ENCODE results near the gene MAP3K14. TPM values are rescaled to one million over a fixed set of nuclear protein-coding genes. Genes with fewer than 3 reads are reported as not detected.
"Not testable (repeated sequence)": the region's sequence is repeated elsewhere in the genome, so short reads cannot be mapped to it uniquely, and the experiment has no call there.

The MAP3K14 gene
- 1 to 10 TPM; 5.9 to 9.7 (median 8.3) TPM for polyA plus RNA-seq

DNA sequence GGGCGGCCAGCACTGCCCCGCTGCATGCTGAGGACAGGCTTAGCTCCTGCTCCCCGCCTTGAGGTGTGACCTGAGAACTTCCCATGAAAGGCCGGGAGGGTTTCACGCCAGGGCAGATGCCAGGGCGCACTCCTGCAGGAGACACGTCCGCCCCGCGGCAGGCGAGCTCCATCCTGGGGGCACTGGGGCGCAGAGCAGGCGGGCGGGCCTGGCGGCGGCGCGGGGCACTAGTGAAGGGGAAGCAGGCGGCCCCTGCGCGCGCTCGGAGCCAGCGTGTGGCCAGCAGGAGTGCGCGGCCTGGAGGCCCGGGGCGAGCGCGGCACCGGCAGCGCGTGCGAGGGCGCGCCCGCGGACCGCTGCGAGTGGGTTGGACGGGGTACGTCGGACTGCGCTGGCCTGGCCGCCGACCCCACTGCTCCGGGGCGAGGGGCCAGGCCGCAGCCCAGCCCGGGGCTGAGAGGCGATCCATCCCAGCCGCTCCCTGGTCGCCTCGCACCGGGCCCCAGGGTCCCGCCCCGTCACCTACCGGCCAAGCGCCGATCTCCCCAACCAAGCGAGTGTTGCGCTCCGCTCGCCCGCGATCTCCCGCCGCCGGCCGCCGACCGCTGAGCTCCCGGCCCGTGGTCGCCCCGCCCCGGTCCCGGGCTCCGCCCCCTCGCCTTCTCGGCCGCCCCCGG, at the start of gene MAP3K14:
TSS of gene MAP3K14 (minus strand) at position 587 of the 677 bp plus-strand sequence. CDS start 26,275 bp downstream, outside the sequence.
- WGBS, 3 donors: 0% methylated on average over 41 to 83 of the region's 83 CpGs

DNA sequence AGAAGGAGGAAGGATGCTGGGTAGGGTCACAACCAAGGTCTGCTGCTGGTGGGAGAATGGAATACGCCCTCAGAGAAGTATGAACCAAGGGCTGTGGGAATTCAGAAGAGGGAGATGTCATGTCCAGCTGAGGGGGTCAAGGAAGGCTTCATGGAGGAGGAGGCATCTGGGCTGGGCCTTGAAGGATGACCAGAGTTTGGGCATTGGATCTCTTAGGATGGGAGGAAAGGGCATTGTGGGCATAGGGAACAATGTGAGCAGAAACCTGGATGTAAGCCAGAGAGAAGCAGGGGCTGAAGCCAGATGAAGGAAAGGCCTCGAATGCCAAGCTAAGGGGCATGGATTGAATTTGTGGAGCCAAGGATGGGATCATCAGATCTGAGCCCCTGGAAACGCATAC, 49.2 kb upstream of the MAP3K14 start:
- H3K27ac ChIP-seq (ENCODE audit: low read depth, low read length): no peak overlapping the region
- WGBS, 3 donors: 78 to 94% (median 93%) methylated on average over 3 of the region's 3 CpGs

More for the DNA sequence above, at the start of gene MAP3K14:
- peak within 1 kb of the TSS; percentile 95 for H3K27ac ChIP-seq (ENCODE audit: low read depth, low read length)

DNA sequence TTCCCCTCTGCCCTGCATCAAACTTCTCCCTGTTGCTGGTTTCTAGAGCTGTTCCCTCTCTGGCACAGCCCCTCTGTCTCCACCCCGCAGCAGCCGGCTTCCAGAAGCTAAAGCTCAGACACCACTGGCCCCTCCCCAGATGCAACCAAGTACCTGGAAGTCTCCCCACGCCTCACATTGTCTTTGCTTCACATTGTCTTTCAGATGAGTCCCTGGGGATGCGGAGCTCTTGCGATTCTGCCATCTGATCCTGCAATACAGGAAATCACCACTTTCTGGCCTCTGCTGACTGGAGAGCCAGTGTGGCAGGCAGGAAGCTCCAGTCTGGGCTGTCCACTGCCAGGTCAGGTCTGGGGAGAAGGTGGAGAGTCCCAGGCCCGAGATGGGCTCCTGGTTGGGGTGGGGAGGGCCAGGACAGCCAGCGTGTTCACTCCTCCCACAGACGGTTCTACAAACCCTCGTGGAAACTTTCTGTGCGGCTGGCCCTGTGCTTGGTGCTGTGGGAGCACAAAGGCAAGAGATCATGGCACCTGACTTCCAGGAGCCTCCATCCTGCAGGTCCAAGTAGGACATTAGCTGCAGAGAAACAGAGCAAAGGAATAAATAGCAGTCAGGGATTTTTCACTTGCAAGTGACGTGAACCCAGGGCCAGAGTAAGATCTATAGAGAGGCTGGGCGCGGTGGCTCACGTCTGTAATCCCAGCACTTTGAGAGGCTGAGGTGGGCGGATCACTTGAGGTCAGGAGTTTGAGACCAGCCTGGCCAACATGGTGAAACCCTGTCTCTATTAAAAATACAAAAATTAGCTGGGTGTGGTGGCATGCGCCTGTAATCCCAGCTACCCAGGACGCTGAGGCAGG, 47.9 kb upstream of the MAP3K14 start:
- no peak overlapping the region for H3K27ac ChIP-seq (ENCODE audit: low read depth, low read length)
- WGBS, 3 donors: 63 to 70% (median 68%) methylated on average over 17 of the region's 17 CpGs

DNA sequence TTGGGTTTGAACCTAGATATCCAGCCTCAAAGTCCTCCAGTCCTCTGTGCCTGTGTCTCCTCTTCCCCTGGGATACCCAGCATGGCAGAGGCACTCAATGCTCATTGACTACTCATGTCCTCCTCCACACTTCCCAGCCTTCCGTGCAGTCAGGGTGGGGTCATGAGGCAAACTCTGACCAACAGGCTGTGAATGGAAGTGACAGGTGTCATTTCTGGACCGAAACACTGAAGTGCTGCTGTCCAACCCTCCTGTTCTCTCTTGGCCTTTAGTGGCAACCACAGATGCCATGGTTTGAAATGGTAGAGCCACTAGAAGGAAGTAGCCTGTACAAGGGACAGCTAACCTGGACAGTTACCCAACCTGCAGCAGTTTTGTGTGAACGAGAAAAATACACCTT, 46.7 kb upstream of the MAP3K14 start:
- H3K27ac ChIP-seq (ENCODE audit: low read depth, low read length): no peak overlapping the region
- 77 to 91% (median 82%) methylated on average over 3 of the region's 3 CpGs for WGBS, 3 donors

DNA sequence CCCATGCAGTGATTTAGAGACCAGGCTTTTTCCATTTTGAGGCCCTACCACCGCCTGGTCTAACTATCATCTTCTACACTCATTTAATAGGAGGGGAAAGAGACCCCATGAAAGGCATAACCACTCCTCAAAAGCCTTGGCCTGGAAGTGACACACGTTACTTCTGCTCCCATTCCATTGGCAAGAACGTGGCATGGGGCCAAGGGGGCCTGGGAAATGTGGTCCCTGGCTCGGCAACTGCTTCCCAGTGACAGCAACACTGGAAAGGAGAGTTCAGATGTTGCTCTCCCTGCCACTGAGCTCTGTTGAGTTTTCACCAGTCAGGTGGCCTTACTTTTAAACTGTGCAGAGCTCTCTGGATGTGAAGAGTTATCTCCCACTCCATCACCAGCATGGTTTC, 45.2 kb upstream of the MAP3K14 start:
- no peak overlapping the region for H3K27ac ChIP-seq (ENCODE audit: low read depth, low read length)
- WGBS, 3 donors: 73 to 81% (median 77%) methylated on average over 4 of the region's 4 CpGs

DNA sequence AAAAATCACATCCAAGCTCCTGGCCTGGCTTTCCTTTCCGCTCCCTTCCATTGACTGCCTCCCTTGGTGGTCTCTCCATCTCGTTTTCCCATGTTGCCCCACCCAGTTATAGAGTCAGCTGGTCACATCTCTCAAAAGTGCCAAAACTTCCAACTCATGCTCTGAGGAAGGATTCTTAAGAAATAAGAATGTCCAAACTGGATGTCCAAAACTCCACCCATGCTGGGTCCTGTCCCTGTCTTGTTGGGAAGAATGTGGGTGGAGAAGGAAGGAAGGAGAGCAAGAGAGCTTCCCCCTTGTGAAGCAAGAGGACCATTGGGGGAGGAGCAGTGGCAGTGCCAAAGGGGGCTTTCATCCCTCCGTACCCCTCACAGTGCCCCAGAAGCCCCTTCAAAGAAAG, 44.6 kb upstream of the MAP3K14 start:
- 79 to 86% (median 85%) methylated on average over 3 of the region's 3 CpGs for WGBS, 3 donors
- no peak overlapping the region for H3K27ac ChIP-seq (ENCODE audit: low read depth, low read length)

DNA sequence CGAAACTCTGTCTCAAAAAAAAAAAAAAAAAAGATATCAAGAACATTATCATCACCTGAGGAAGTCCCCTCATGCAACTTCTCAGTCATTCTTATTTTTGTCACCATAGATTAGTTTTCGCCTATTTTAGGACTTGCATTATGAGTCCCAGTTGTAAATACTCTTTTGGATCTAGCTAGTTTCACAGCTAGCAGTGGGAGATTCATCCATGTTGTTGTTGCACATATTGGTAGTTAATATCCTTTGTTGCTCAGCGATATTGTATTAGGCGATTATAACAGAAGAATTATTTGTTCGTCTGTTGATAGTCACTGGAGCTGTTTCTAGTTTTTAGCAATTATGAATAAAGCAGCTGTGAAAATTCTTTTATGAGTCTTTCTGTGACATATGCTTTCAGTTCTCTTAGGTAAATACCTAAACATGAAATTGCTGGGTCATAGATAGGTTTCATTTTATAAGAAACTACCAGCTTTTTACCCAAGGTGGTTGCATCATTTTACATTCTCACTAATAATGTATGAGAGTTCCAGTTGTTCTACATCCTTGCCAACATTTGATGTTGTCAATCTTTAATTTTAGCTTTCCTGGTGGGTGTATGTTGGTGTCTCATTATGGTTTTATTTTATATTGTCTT, 40.7 kb upstream of the MAP3K14 start:
- 95 to 97% (median 97%) methylated on average over 5 of the region's 5 CpGs for WGBS, 3 donors
- no peak overlapping the region for H3K27ac ChIP-seq (ENCODE audit: low read depth, low read length)

DNA sequence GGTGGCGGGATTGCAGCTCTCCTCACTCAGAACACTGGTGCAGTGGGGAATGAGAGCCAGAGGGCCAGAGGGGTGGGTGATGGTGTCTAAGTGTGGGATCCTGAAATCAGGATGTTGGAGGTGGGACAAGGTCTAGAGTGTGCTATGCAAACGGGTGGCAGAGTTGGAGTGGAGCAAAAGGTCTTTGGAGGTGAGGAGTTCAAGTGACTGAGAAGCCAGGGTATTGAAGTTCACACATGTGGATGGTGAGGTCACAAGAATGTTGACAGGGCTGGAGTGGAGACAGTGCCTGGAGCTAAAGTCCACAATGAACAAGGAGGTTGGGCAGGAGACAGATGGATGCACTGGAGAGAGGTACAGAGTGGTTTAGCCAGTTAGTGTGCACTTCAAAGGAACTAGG, 38.3 kb upstream of the MAP3K14 start:
- 59 to 75% (median 73%) methylated on average over 2 of the region's 2 CpGs for WGBS, 3 donors
- no peak overlapping the region for H3K27ac ChIP-seq (ENCODE audit: low read depth, low read length)

DNA sequence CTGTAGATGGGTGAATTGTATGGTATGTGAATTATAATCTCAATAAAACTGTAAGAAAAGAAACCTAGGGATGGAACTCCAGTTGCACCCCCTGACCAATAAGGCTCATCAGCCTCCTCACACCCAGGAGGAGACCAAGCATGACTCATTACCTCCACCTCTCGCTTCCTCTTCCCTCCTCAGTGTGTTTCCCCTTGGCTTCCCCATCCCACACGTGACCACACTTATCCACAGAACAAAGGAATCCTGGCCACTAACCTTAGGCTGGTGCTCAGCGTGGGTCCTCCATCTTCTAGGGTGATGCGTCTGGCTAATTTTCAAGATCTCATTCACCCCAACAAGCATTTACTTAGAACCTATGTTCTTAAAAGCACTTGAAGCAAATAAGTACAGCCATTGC, 36.2 kb upstream of the MAP3K14 start:
- no peak overlapping the region for H3K27ac ChIP-seq (ENCODE audit: low read depth, low read length)

DNA sequence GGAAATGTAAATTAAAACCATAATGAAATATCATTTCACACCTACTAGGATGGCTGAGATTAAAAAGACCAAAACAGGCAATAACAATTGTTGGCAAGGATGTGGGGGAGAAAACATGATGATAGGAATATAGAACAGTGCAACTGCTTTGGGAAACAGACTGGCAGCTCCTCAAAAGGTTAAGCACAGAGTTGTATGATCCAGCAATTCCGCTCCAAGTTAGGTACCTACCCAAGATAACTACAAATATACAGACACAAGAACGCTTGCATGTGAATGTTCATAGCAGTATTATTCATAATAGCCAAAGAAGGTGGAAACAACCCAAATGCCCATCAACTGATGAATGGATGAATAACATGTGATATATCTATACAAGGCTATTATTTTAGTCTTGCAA, 35.0 kb upstream of the MAP3K14 start:
- H3K27ac ChIP-seq (ENCODE audit: low read depth, low read length): no peak overlapping the region
- WGBS, 3 donors: 94 to 98% (median 96%) methylated on average over 2 of the region's 2 CpGs

More for the DNA sequence above, 36.2 kb upstream of the MAP3K14 start:
- WGBS, 3 donors: 56 to 85% (median 67%) methylated on average over 4 of the region's 4 CpGs

DNA sequence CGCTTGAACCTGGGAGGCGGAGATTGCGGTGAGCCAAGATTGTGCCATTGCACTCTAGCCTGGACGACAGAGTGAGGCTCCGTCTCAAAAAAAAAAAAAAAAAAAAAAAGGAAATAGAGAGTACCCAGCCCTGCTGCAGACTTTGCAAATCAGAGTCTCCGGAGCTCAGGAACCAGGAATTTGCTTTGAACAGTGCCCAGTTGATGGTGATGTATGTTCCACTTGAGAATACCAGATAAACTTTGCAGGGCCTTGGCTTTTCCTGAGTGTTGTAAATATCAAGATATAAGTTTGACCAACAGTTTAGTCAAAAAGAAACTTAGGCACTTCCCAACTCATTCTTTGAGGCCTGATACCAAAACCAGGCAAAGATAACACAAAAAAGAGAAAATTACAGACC, 30.6 kb upstream of the MAP3K14 start:
- no peak overlapping the region for H3K27ac ChIP-seq (ENCODE audit: low read depth, low read length)
- WGBS, 3 donors: 63 to 90% (median 72%) methylated on average over 6 of the region's 6 CpGs

DNA sequence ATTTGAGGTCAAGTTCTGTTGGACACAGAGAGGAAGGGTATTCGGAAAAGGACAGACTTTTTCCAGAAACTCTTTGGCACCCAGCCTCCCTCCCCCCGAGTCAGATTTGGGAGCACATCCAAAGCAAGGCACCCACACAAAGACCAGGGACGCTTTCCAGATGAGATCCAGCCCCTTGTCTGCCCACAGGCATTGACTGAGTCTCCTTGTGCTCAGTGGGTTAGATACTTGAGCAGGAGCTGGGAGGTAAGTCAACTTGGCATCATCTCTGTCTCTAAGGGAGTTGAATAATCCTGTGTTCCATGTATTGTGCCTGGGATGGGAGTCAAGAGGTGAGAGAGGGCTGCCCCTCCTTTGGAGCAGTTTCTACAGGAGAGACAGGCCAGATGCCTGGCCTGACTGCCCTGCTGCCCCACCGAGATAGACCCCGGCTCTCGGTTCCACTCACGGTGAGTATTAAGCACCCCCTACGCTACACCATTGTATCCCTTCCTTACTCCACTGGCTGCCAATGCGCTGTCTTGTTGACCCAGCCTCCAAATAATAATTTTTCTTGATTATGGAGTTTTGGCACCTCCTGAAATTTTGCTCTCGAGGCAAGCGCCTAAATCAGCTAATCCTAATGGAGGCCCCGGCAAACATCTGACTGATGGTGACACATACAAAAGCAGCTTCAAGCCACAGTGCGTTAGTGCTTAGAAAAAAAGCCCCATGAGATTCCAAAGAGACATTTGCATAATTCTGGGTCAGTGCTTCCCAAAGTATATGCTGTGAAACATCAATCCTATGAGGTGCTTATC, 29.6 kb upstream of the MAP3K14 start:
- H3K27ac ChIP-seq (ENCODE audit: low read depth, low read length): no peak overlapping the region
- 61 to 81% (median 71%) methylated on average over 13 of the region's 13 CpGs for WGBS, 3 donors

DNA sequence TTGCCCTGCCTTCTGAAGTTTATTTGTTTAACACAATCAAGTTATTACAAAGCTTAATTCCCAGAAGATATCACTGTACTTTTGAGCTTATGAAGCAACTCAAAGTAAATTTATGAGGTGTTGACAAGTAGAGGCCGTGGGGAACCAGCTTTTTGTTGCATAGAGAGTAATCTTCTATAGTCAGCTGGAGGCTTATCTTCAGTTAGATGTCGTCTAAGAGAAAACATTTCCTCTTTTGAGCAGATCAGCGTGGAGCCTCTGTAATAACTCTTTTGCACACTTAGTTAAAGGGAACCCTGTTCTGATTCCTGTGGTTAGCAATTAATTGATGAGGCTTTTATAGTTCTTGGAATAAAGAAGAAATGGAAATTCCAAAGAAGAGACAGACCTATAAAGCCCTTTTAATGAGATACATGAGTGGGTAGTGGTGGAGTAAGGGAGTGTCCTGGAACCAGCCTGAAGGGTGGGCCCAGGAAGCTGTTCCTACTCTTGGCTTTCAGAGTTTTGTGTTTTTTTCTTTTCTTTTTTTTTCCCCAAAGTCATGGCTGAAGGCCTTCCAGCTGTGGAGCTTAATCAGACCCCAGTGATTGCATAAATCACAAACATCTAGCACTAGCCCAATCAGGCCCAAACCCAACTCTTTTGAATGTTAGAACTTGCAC, 28.9 kb upstream of the MAP3K14 start:
- no peak overlapping the region for H3K27ac ChIP-seq (ENCODE audit: low read depth, low read length)
- WGBS, 3 donors: 14 to 44% (median 15%) methylated on average over 3 of the region's 3 CpGs

DNA sequence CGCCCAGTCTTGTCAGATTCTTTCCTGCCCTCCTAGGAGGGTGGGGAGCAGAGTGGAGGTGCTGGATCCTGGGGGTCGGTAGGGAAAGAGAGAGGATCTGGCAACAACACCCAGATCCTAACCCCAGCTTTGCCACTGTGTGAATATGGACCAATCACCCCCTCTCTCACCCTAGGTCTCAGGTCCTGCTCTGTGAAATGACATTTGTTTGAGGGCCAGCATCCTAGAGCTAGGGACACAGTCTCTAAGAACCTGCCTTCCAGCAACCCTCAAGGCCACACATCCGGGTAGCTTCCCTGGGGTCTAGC, 28.4 kb upstream of the MAP3K14 start:
- 58 to 70% (median 62%) methylated on average over 3 of the region's 3 CpGs for WGBS, 3 donors
- H3K27ac ChIP-seq (ENCODE audit: low read depth, low read length): no peak overlapping the region

DNA sequence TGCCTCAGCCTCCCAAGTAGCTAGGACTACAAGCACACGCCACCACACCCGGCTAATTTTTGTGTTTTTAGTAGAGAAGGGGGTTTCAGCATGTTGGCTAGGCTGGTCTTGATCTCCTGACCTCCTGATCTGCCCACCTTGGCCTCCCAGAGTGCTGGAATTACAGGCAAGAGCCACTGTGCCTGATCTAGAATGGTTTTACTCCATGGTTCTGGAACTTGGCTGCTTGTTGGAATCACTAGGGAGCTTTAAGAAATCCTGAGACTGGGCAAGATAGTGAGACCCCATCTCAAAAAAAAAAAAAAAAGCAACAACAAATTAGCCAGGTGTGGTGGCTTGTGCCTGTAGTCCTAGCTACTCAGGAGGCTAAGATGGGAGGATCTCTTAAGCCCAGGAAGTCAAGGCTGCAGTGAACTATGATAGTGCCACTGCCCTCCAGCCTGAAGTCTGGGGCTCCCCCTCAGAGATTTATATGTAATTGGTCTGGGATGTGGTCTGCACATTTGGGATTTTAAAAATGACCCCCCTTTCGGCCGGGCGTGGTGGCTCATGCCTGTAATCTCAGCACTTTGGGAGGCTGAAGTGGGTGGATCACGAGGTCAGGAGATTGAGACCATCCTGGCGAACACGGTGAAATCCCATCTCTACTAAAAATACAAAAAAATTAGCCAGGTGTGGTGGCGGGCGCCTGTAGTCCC, 27.3 kb upstream of the MAP3K14 start:
- 91 to 98% (median 98%) methylated on average over 10 of the region's 10 CpGs for WGBS, 3 donors

DNA sequence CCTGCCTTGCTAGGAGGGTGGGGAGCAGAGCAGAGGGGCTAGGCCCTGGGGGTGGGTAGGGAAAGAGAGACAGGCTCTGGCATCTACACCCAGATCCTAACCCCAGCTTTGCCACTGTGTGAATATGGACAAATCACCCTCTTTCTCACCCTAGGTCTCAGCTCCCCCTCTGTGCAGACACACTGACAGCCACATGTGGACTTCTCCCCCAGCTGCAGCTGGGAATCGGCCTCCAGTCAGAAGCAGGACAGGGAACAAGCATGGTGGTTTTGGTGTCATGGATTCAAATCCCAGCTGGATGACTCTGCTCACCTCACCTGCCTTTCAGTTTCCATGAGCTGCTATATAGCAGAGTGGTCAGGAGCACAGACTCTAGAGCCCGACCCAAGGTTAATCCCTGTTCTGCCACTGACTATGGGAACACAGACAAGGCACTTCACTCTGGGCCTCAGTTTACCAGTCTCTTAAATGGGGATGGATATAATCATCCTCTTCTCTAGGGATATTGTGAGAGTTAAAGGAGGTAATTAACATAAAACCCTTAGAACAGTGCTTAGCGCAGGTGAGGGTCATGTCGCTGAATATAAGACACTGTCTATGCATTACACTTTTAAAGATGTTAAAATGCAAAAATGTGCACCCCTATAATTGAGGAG, 26.2 kb upstream of the MAP3K14 start:
- H3K27ac ChIP-seq (ENCODE audit: low read depth, low read length): no peak overlapping the region
- WGBS, 3 donors: 92 to 95% (median 93%) methylated on average over 4 of the region's 4 CpGs

More for the DNA sequence above, 27.3 kb upstream of the MAP3K14 start:
- H3K27ac ChIP-seq (ENCODE audit: low read depth, low read length): not testable (repeated sequence)

DNA sequence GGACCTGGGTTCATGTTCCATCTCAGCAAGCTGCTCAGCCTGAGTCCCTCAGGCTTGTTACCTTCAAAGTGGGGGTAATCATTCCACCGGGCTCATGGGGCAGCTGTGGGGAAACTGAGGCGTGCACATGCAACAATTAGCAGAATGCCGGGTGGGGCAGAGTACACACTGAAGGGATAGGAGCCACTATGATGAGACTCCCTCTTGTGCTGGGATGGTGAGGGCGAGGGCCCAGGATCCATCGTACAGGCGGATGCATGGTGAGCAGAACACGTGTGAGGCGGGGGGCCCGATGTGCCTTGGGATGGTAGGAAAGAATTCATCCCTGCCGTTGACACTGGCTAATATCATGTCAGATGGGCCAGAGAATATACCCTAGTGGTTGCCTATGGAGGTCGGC, 25.5 kb upstream of the MAP3K14 start:
- no peak overlapping the region for H3K27ac ChIP-seq (ENCODE audit: low read depth, low read length)
- 92 to 99% (median 95%) methylated on average over 11 of the region's 11 CpGs for WGBS, 3 donors

All from adipose tissue (tissue), 3 donors.